Lower leg skin (tissue), 3 donors: ENCODE data around the gene RALGAPA2.

Experiments
- CTCF ChIP-seq, 3 donors: fragments of 450-650 bp; IDR thresholded peaks; one replicate each; pipeline ENCODE4 v1.5.1; 2016; ENCODE audit warnings: antibody characterized with exemption in 3 of 3, mild to moderate bottlenecking in 3 of 3, moderate library complexity in 2 of 3
- POLR2A ChIP-seq, 2 donors: fragments of 450-650 bp; IDR thresholded peaks; one replicate each; pipeline ENCODE4 v1.6.1; 2016 to 2017; ENCODE audit warnings: antibody characterized with exemption in 2 of 2, mild to moderate bottlenecking in 1 of 2, moderate library complexity in 1 of 2

- no peak for TF ChIP-seq CTCF (IDR thresholded peaks at IDR 0.05)
- TF ChIP-seq POLR2A (IDR thresholded peaks at IDR 0.05): no peak
These were observed 349.0 kb downstream of the RALGAPA2 start for GRCh38 chr20:20363434-20363798.
